KMS-11 (cell line): ENCODE results near the gene SRPRB.
"Not testable (repeated sequence)": the region's sequence is repeated elsewhere in the genome, so short reads cannot be mapped to it uniquely, and the experiment has no call there.

Source experiments
- H2AFZ ChIP-seq: fragments of 200-600 bp; sonication (generic); 2 replicates; pipeline ENCODE4 v1.6.1; 2016; ENCODE audit warnings: antibody characterized with exemption, mixed run types, low read depth
- H3K27ac ChIP-seq: fragments of 200-600 bp; sonication (generic); 2 replicates; pipeline ENCODE4 v1.6.1; 2016; ENCODE audit warnings: mild to moderate bottlenecking, mixed run types
- H3K27me3 ChIP-seq: fragments of 200-600 bp; sonication (generic); 2 replicates; pipeline ENCODE4 v1.6.1; 2017; ENCODE audit warnings: mild to moderate bottlenecking, low read depth, mixed run types, moderate library complexity; ENCODE audit not compliant: insufficient read depth
- H3K36me3 ChIP-seq: fragments of 200-600 bp; sonication (generic); 2 replicates; pipeline ENCODE4 v1.6.1; 2017; ENCODE audit warnings: mild to moderate bottlenecking, mixed run types; ENCODE audit not compliant: insufficient read depth
- H3K4me1 ChIP-seq: fragments of 200-600 bp; sonication (generic); 2 replicates; pipeline ENCODE4 v1.6.1; 2016; ENCODE audit warnings: mild to moderate bottlenecking, low read depth, mixed run types; ENCODE audit not compliant: poor library complexity, severe bottlenecking
- H3K4me2 ChIP-seq: fragments of 200-600 bp; sonication (generic); 2 replicates; pipeline ENCODE4 v1.7.0; 2016; ENCODE audit warnings: mild to moderate bottlenecking, mixed run types
- H3K4me3 ChIP-seq: fragments of 200-600 bp; sonication (generic); IDR thresholded peaks from 2 replicates; pipeline ENCODE4 v1.6.1; 2017; ENCODE audit warnings: low read depth, low read length, mixed read lengths; ENCODE audit not compliant: insufficient read depth
- H3K79me2 ChIP-seq: fragments of 200-600 bp; sonication (generic); 2 replicates; pipeline ENCODE4 v1.6.1; 2016; ENCODE audit warnings: low read depth, mixed run types; ENCODE audit not compliant: insufficient read depth
- H3K9ac ChIP-seq: fragments of 200-600 bp; sonication (generic); 2 replicates; pipeline ENCODE4 v1.6.1; 2016; ENCODE audit warnings: mild to moderate bottlenecking, mixed run types
- H4K20me1 ChIP-seq: fragments of 200-600 bp; sonication (generic); 2 replicates; pipeline ENCODE4 v1.6.1; 2016; ENCODE audit warnings: mild to moderate bottlenecking, mixed run types; ENCODE audit not compliant: insufficient read depth
- TF ChIP-seq, protein P1 (sequence below): fragments of 200-600 bp; sonication (generic); conservative IDR thresholded peaks from 2 replicates; pipeline ENCODE4 v1.6.1; 2017; ENCODE audit warnings: low read depth, mild to moderate bottlenecking, antibody characterized with exemption, low read length, moderate library complexity, mixed read lengths

SRPRB gene

DNA sequence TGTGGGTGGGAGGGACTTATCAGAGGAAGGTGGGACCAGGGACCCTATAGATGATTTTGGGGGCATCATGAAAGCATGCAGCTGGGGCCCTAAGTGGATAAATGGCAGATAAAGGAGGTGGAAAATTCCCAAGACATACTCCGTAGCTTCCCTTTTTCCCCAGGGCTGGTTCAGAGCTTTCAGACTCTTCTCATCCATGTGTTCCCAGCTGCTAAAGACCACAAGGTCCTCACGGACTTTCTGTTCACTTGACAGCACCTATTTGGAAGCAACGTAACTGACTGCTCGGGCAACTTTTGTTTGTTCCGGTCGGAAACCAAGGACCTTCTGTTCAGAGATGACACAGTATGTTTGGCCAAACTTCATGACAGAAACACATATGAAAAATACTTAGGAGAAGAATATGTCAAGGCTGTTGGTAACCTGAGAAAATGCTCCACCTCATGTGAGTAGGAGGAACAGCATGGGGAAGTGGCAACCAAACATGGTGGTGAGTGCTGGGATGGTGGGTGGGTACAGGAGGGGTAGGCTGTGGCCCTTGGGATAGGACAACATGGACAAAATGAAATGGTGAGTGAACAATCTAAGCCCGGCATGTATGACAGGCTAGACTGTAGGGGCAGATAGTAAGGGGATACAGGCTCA, 28.7 kb upstream of the SRPRB start:
- Histone ChIP-seq H4K20me1 (no peaks in the 10 kb centered on the region), H2AFZ (no peak overlapping the region), H3K4me3 (no peak overlapping the region)

DNA sequence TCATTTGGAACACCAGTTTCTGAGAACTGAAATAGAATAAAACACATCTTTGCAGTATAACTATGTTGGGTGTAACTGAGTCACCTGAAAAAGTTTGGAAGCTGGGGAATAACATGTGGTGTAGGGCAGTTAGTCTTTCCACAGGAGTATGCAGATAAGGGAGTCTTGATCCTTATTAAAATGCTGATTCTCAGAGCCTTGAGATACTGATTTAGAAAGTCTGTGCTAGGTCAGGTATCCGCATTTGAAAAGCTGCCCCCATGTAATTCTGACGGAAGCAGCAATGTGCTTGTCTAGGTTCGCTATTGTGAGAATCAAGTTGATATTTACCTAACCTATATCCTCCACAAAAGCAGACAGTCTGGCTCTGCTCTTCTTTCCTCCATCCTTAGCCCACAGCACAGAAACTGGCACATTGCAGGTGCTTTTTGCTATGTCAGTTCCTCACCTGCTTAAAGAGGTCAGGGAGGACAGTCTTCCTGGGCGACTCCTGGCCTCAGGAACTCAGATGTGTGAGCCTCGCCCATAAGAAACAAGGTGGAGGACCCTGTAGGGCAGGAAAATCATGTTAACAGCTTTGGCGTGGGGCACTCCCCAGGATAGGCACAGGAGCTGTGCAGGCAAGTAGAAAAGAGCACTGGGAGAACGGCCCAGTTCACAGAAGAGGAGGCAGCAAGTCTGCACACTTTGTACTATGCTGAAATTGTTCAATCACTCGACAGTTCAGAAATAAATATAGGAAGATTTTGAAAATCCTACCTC, 27.6 kb upstream of the SRPRB start:
- no peaks in the 10 kb centered on the region for H3K79me2 ChIP-seq
- TF ChIP-seq, protein P1, sequence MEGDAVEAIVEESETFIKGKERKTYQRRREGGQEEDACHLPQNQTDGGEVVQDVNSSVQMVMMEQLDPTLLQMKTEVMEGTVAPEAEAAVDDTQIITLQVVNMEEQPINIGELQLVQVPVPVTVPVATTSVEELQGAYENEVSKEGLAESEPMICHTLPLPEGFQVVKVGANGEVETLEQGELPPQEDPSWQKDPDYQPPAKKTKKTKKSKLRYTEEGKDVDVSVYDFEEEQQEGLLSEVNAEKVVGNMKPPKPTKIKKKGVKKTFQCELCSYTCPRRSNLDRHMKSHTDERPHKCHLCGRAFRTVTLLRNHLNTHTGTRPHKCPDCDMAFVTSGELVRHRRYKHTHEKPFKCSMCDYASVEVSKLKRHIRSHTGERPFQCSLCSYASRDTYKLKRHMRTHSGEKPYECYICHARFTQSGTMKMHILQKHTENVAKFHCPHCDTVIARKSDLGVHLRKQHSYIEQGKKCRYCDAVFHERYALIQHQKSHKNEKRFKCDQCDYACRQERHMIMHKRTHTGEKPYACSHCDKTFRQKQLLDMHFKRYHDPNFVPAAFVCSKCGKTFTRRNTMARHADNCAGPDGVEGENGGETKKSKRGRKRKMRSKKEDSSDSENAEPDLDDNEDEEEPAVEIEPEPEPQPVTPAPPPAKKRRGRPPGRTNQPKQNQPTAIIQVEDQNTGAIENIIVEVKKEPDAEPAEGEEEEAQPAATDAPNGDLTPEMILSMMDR = no peak
- no peak overlapping the region for H3K4me3 ChIP-seq
- no peak overlapping the region for H3K27ac ChIP-seq
- no peak overlapping the region for H3K4me2 ChIP-seq
- H3K36me3 ChIP-seq = no peaks in the 10 kb centered on the region
- no peaks in the 10 kb centered on the region for H4K20me1 ChIP-seq
- H2AFZ ChIP-seq = no peak overlapping the region
- no peaks in the 10 kb centered on the region for H3K4me1 ChIP-seq
- H3K27me3 ChIP-seq = no peaks in the 10 kb centered on the region
- H3K9ac ChIP-seq = no peak overlapping the region

More for the DNA sequence above, 28.7 kb upstream of the SRPRB start:
- H3K36me3 ChIP-seq = no peaks in the 10 kb centered on the region
- no peaks in the 10 kb centered on the region for H3K79me2 ChIP-seq
- no peaks in the 10 kb centered on the region for H3K27me3 ChIP-seq
- no peak overlapping the region for H3K9ac ChIP-seq
- TF ChIP-seq, protein P1 = no peak
- no peak overlapping the region for H3K27ac ChIP-seq
- no peaks in the 10 kb centered on the region for H3K4me1 ChIP-seq
- H3K4me2 ChIP-seq = no peak overlapping the region

DNA sequence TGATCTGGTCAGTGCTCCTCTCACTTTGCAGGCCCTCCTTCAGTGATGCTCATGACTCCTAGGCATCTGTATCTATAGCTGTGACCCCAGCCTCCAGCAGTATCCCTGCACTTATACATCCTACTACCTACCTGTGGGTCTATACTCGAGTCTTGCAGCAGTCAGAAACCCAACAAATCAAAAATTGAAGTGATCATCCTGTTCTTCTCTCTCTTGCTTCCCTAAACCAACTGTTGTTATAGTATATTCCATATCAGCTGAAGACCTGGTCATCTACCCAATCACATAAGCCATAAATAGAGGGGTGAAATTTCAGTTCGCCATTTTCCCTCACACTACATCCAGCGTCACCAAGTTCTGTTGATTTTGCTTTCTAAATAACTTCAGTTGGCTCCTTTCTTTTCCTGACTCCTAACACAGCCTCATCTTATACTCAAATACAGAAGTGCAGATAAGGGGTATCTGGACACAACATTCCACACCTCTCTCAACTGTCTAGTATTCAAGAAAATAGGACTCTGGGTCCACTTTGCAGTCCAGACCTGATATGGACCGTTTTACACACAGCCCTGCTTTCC, 25.9 kb upstream of the SRPRB start:
- Histone ChIP-seq H3K36me3 (no peaks in the 10 kb centered on the region), H3K4me1 (no peaks in the 10 kb centered on the region), H3K9ac (no peak overlapping the region), H3K4me2 (no peak overlapping the region), H3K79me2 (no peaks in the 10 kb centered on the region), H4K20me1 (no peaks in the 10 kb centered on the region), H3K27me3 (no peaks in the 10 kb centered on the region), H2AFZ (no peak overlapping the region), H3K4me3 (no peak overlapping the region), H3K27ac (no peak overlapping the region)
- TF ChIP-seq, protein P1 = no peak

DNA sequence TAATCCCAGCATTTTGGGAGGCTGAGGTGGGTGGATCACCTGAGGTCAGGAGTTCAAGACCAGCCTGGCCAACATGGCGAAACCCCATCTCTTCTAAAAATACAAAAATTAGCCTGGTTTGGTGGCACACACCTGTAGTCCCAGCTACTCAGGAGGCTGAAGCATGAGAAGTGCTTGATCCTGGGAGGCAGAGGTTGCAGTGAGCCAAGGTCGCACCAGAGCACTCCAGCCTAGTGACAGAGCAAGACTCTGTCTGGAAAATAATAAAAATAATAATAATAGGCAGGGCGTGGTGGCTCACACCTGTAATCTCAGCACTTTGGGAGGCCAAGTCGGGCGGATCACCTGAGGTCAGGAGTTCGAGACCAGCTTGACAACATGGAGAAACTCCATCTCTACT, 24.9 kb upstream of the SRPRB start:
- H3K4me1 ChIP-seq, H3K4me3 ChIP-seq, H3K4me2 ChIP-seq, H3K27ac ChIP-seq, H4K20me1 ChIP-seq, H2AFZ ChIP-seq, H3K27me3 ChIP-seq, H3K79me2 ChIP-seq, H3K9ac ChIP-seq, H3K36me3 ChIP-seq: not testable (repeated sequence)

DNA sequence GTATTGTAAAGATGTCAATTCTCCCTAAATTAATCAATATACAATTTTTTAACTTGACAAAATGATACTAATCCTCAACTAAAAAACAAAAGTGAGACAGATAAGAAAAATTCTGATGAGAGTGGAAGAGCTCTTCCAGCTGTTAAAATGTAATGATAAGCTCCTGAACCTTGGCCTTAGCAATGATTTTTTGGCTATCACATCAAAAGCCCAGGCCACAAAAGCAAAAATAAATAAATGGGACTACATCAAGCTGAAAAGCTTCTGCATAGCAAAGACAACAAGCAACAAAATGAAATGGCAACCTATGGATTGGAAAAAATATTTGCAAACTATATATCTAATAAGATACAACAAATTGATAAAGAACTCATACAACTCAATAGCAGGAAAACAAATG, 24.0 kb upstream of the SRPRB start:
- H3K9ac ChIP-seq = no peak overlapping the region
- no peak overlapping the region for H2AFZ ChIP-seq
- H3K27me3 ChIP-seq = no peaks in the 10 kb centered on the region
- no peaks in the 10 kb centered on the region for H3K79me2 ChIP-seq
- no peak overlapping the region for H3K27ac ChIP-seq
- TF ChIP-seq, protein P1 = no peak
- no peaks in the 10 kb centered on the region for H3K36me3 ChIP-seq
- no peaks in the 10 kb centered on the region for H3K4me1 ChIP-seq
- no peaks in the 10 kb centered on the region for H4K20me1 ChIP-seq
- no peak overlapping the region for H3K4me2 ChIP-seq
- no peak overlapping the region for H3K4me3 ChIP-seq
